Measurements from ENCODE around the gene COL20A1. TPM values are rescaled to one million over a fixed set of nuclear protein-coding genes. Genes with fewer than 3 reads are reported as not detected.

The COL20A1 gene
- total and polyA plus RNA-seq, 2 donors (not counting 1 experiment from before 2014, with no cell fraction given) = not detected

DNA sequence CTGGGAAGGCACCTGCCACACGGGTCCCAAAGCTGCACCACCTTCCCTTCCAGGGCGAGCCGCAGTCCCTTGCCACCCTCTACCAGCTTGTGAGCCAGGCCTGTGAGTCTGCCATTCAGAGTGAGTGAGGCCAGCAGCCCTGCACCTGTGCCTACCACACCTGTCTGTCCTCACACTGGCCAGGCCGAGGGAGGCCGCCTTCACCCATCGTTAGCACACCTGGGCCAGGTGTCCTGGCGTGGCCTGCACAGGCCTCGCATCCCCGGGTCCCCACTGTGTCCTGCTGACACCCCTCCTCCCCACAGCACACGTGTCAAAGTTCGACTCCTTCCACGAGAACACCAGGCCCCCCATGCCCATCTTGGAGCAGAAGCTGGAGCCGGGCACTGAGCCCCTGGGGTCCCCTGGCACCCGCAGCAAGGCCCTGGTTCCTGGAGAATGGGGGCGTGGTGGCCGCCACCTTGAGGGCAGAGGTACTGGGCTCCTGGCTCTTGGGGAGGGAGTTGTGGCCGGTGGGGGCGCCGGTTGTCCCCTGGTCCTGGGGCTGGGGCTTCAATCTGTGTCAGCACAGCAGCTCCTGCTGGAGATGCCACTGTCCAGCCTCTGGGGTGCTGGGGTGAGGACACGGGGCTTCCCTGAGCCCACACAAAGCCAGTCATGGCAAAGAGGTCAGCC, 35.2 kb downstream of the COL20A1 start:
- Histone ChIP-seq H3K27ac (ENCODE audit: low read length in 2 of 2) (no peak overlapping the region), H3K9ac (ENCODE audit: low read length) (no peak overlapping the region), H3K9me3 (ENCODE audit: control extremely low read depth in 1 of 3, control insufficient read depth in 2 of 3, insufficient read depth in 1 of 3, low read length in 2 of 3) (peaks cover 0 to 58% (median 10%) of the 10 kb centered on the region in 3 donors), H3K4me3 (ENCODE audit: control extremely low read depth in 1 of 5, extremely low read depth in 1 of 5, insufficient read depth in 1 of 5, low read depth in 2 of 5, low read length in 4 of 5) (no peak overlapping the region), H3K36me3 (replicated peaks in 1 of 2; ENCODE audit: control extremely low read depth in 1 of 2, control insufficient read depth in 1 of 2, extremely low read depth in 1 of 2, insufficient read depth in 2 of 2, low read length in 1 of 2) (no peaks in the 10 kb centered on the region), H2AFZ (ENCODE audit: insufficient read depth, low read depth, low read length, poor library complexity, severe bottlenecking) (no peak overlapping the region), H3K79me2 (ENCODE audit: control insufficient read depth, insufficient read depth, low read length) (no peaks in the 10 kb centered on the region), H4K20me1 (ENCODE audit: control insufficient read depth, insufficient read depth, low read length, poor library complexity, severe bottlenecking) (no peaks in the 10 kb centered on the region), H3K4me2 (replicated peaks; ENCODE audit: low read depth, low read length, poor library complexity, severe bottlenecking) (no peak overlapping the region), H3K4me1 (ENCODE audit: control insufficient read depth in 2 of 2, insufficient read depth in 2 of 2, low read length in 2 of 2) (peaks cover 10 to 16% of the 10 kb centered on the region in 2 donors), H3K27me3 (replicated peaks in 1 of 4; ENCODE audit: control extremely low read depth in 1 of 4, control insufficient read depth in 3 of 4, insufficient read depth in 4 of 4, low read length in 3 of 4) (peaks cover 0 to 2% (median 0%) of the 10 kb centered on the region in 4 experiments)
- intact Hi-C loops (cut with micrococcal nuclease) = no loop called here
- CTCF ChIA-PET = no interaction called here
- TF ChIP-seq, protein P1, sequence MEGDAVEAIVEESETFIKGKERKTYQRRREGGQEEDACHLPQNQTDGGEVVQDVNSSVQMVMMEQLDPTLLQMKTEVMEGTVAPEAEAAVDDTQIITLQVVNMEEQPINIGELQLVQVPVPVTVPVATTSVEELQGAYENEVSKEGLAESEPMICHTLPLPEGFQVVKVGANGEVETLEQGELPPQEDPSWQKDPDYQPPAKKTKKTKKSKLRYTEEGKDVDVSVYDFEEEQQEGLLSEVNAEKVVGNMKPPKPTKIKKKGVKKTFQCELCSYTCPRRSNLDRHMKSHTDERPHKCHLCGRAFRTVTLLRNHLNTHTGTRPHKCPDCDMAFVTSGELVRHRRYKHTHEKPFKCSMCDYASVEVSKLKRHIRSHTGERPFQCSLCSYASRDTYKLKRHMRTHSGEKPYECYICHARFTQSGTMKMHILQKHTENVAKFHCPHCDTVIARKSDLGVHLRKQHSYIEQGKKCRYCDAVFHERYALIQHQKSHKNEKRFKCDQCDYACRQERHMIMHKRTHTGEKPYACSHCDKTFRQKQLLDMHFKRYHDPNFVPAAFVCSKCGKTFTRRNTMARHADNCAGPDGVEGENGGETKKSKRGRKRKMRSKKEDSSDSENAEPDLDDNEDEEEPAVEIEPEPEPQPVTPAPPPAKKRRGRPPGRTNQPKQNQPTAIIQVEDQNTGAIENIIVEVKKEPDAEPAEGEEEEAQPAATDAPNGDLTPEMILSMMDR (IDR thresholded peaks at IDR 0.05) = no peak
- no peak for TF ChIP-seq EZH2 (IDR thresholded peaks at IDR 0.05; ENCODE audit: borderline replicate concordance, insufficient read depth, low read depth, low read length, poor library complexity, severe bottlenecking)
- Mint-ChIP-seq H3K4me3 (no peak overlapping the region), H3K27ac (peak overlapping the region; percentile 46), H3K27me3 (peaks cover 10% of the 10 kb centered on the region), H3K4me1 (peaks cover 5% of the 10 kb centered on the region), H3K9me3 (ENCODE audit: insufficient read depth) (peaks cover 8% of the 10 kb centered on the region)
- DNase-seq (no peak), ATAC-seq (ENCODE audit: low read depth) (no peak)
- 78% methylated on average over 20 of the region's 20 CpGs for WGBS (ENCODE audit: insufficient coverage)
- POLR2A ChIA-PET = interaction anchor here (0.5 kb wide), 1 partner anchor 42 kb away, joined by 4 read pairs; no protein-coding TSS in a partner anchor

DNA sequence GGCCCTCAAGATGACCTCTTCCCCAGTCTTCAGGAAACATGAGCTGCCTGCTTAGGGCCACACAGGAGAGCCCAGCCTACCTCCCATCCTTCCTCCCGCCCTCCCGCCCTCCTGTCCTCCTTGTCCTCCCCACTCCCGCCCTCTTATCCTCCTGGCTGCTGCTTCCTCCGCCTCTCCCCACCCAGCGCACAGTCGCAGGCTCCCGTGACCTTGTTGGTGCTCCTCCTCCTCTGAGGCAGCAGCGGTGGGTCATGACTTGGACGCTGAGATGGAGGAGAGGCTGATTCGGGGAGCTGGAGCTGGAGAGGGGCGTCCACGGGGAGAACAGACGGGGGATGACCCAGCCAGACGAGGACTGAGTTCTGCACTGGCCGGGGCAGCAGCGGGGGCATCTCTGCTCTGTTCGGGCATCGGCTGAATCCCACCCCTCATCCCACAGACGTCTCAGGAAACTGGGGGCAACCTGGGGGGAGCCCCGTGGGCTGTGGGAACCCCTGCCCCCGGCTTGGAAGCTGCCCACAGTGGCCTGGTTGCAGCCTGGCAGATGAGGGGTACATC, 35.8 kb downstream of the COL20A1 start:
- WGBS (ENCODE audit: insufficient coverage) = 86% methylated on average over 10 of the region's 21 CpGs
- Histone ChIP-seq H3K9ac (ENCODE audit: low read length) (no peak overlapping the region), H2AFZ (ENCODE audit: insufficient read depth, low read depth, low read length, poor library complexity, severe bottlenecking) (no peak overlapping the region), H3K4me2 (replicated peaks; ENCODE audit: low read depth, low read length, poor library complexity, severe bottlenecking) (no peak overlapping the region), H3K36me3 (replicated peaks in 1 of 2; ENCODE audit: control extremely low read depth in 1 of 2, control insufficient read depth in 1 of 2, extremely low read depth in 1 of 2, insufficient read depth in 2 of 2, low read length in 1 of 2) (no peaks in the 10 kb centered on the region), H3K27ac (ENCODE audit: low read length in 2 of 2) (no peak overlapping the region), H3K79me2 (ENCODE audit: control insufficient read depth, insufficient read depth, low read length) (no peaks in the 10 kb centered on the region), H3K27me3 (replicated peaks in 1 of 4; ENCODE audit: control extremely low read depth in 1 of 4, control insufficient read depth in 3 of 4, insufficient read depth in 4 of 4, low read length in 3 of 4) (peaks cover 0 to 2% (median 0%) of the 10 kb centered on the region in 4 experiments), H4K20me1 (ENCODE audit: control insufficient read depth, insufficient read depth, low read length, poor library complexity, severe bottlenecking) (no peaks in the 10 kb centered on the region), H3K4me1 (ENCODE audit: control insufficient read depth in 2 of 2, insufficient read depth in 2 of 2, low read length in 2 of 2) (peaks cover 10 to 16% of the 10 kb centered on the region in 2 donors), H3K9me3 (ENCODE audit: control extremely low read depth in 1 of 3, control insufficient read depth in 2 of 3, insufficient read depth in 1 of 3, low read length in 2 of 3) (peaks cover 0 to 64% (median 10%) of the 10 kb centered on the region in 3 donors), H3K4me3 (ENCODE audit: control extremely low read depth in 1 of 5, extremely low read depth in 1 of 5, insufficient read depth in 1 of 5, low read depth in 2 of 5, low read length in 4 of 5) (no peak overlapping the region)
- TF ChIP-seq, protein P1 (IDR thresholded peaks at IDR 0.05) = no peak
- TF ChIP-seq EZH2 (IDR thresholded peaks at IDR 0.05; ENCODE audit: borderline replicate concordance, insufficient read depth, low read depth, low read length, poor library complexity, severe bottlenecking) = no peak
- Mint-ChIP-seq H3K4me1 (peaks cover 5% of the 10 kb centered on the region), H3K4me3 (no peak overlapping the region), H3K27ac (no peak overlapping the region), H3K9me3 (ENCODE audit: insufficient read depth) (peaks cover 8% of the 10 kb centered on the region), H3K27me3 (peaks cover 10% of the 10 kb centered on the region)
- intact Hi-C loops (cut with micrococcal nuclease) = no loop called here
- CTCF ChIA-PET = no interaction called here
- ATAC-seq (ENCODE audit: low read depth) (no peak), DNase-seq (no peak)
- POLR2A ChIA-PET = no interaction called here

Measured in B cell (primary cell).